BLaER1 treated with 17β-estradiol and CSF1 and Interleukin-3, amounts not matched to agents 10 nM and 100 nM (cell line): ENCODE results near the gene HTR3C.

Experiments used
- H3K27ac ChIP-seq, 11 experiments: shearing (Covaris generic); formaldehyde crosslinking; 2 replicates each; pipeline ENCODE4 v1.8.1; 2022
- H3K27me3 ChIP-seq, 11 experiments: shearing (Covaris generic); formaldehyde crosslinking; 2 replicates each; pipeline ENCODE4 v1.8.1; 2022
- H3K36me3 ChIP-seq, 11 experiments: shearing (Covaris generic); formaldehyde crosslinking; 2 replicates each; pipeline ENCODE4 v1.8.1; 2022
- H3K4me1 ChIP-seq, 10 experiments: shearing (Covaris generic); formaldehyde crosslinking; 2 replicates each; pipeline ENCODE4 v1.8.1; 2022
- H3K4me2 ChIP-seq, 11 experiments: shearing (Covaris generic); formaldehyde crosslinking; 2 replicates each; pipeline ENCODE4 v1.8.1; 2022
- H3K4me3 ChIP-seq, 10 experiments: shearing (Covaris generic); formaldehyde crosslinking; 2 replicates each; pipeline ENCODE4 v1.8.1; 2022
- H3K9ac ChIP-seq, 11 experiments: shearing (Covaris generic); formaldehyde crosslinking; 2 replicates each; pipeline ENCODE4 v1.8.1; 2022
- H3K9me3 ChIP-seq, 11 experiments: shearing (Covaris generic); formaldehyde crosslinking; replicated peaks in 1 of 11; 2 replicates each; pipeline ENCODE4 v1.8.1; 2022
- H4K20me1 ChIP-seq, 11 experiments: shearing (Covaris generic); formaldehyde crosslinking; 2 replicates each; pipeline ENCODE4 v1.8.1; 2022
- Cebpa-rat ChIP-seq, 11 experiments: shearing (Covaris generic); IDR thresholded peaks; 2 replicates each; pipeline ENCODE4 v1.8.1; 2022

Gene HTR3C

GRCh38 chr3:184078851-184079250 is 26.0 kb downstream of the HTR3C start:
- H3K4me2 ChIP-seq = no peak overlapping the region
- peaks cover under 1 to 34% (median 16%) of the 10 kb centered on the region in 11 experiments; a peak in 17 of 22 replicates for H3K9me3 ChIP-seq
- no peak overlapping the region for H3K4me3 ChIP-seq
- no peak overlapping the region for H3K9ac ChIP-seq
- no peaks in the 10 kb centered on the region for H3K36me3 ChIP-seq
- no peaks in the 10 kb centered on the region for H3K27me3 ChIP-seq
- H3K4me1 ChIP-seq = 0 out of 20 replicates have a peak, but pooled peaks cover 0 to 6% (median 0%) of the 10 kb centered on the region in 10 experiments
- no peak overlapping the region for H3K27ac ChIP-seq
- no peaks in the 10 kb centered on the region for H4K20me1 ChIP-seq
- TF ChIP-seq Cebpa-rat (IDR thresholded peaks at IDR 0.05) = no peak

DNA sequence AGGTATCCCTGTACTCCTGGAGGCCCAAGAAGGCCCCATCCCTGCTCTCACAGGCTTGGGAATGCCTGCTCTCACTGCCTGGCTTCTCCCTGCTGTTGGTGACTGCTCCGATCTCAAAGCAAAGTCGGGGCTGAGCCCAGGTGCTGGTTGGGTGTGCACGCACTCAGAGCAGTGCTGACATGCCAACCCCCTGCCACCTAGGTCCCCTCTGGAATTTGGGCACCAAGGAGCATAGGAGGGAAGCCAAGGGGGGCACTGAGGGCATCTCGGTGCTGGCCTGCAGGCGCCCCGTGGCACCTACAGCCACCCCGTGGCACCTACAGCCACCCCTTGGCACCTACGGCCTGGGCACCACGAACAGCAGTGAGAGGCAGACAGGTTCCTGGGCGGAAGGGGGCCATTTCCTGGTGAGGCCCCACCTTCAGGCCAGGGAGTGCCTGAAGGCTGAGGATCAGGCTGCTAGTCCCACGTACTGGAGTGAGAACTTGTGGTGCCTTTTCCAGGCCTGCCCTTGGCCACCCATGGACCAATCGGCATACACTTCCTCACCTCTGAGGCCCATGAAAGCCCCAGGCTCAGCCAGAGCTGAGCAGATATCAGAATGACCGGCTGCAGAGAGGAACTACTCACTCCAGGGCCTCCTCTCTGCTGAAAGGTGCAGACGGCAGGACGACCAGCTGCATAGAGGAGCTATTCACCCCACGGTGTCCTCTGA is 28.4 kb downstream of the HTR3C start:
- H4K20me1 ChIP-seq = no peaks in the 10 kb centered on the region
- no peak for TF ChIP-seq Cebpa-rat (IDR thresholded peaks at IDR 0.05)
- no peaks in the 10 kb centered on the region for H3K27me3 ChIP-seq
- H3K4me2 ChIP-seq = no peak overlapping the region
- no peak overlapping the region for H3K4me3 ChIP-seq
- H3K4me1 ChIP-seq = peaks cover 7 to 19% (median 11%) of the 10 kb centered on the region in 10 experiments; a peak in 13 of 20 replicates
- H3K9me3 ChIP-seq = peaks cover 12 to 58% (median 40%) of the 10 kb centered on the region in 11 experiments
- H3K36me3 ChIP-seq = peaks cover 0 to 8% (median 0%) of the 10 kb centered on the region in 11 experiments; a peak in 3 of 22 replicates
- H3K9ac ChIP-seq = no peak overlapping the region
- 0 out of 22 replicates have a peak overlapping the region, but pooled peaks of 1 of the 11 experiments have one; percentile 5 for H3K27ac ChIP-seq

- Histone ChIP-seq H3K4me3 (no peak overlapping the region), H3K9me3 (peaks cover 12 to 66% (median 46%) of the 10 kb centered on the region in 11 experiments), H4K20me1 (no peaks in the 10 kb centered on the region), H3K4me2 (no peak overlapping the region), H3K4me1 (peaks cover 7 to 19% (median 11%) of the 10 kb centered on the region in 10 experiments; a peak in 13 of 20 replicates), H3K27me3 (no peaks in the 10 kb centered on the region), H3K9ac (no peak overlapping the region), H3K27ac (0 out of 22 replicates have a peak overlapping the region, but pooled peaks of 1 of the 11 experiments have one; percentile 5), H3K36me3 (peaks cover 0 to 8% (median 0%) of the 10 kb centered on the region in 11 experiments; a peak in 3 of 22 replicates)
- TF ChIP-seq Cebpa-rat (IDR thresholded peaks at IDR 0.05) = no peak
Observed at GRCh38 chr3:184082034-184082433, 29.2 kb downstream of the HTR3C start.

DNA sequence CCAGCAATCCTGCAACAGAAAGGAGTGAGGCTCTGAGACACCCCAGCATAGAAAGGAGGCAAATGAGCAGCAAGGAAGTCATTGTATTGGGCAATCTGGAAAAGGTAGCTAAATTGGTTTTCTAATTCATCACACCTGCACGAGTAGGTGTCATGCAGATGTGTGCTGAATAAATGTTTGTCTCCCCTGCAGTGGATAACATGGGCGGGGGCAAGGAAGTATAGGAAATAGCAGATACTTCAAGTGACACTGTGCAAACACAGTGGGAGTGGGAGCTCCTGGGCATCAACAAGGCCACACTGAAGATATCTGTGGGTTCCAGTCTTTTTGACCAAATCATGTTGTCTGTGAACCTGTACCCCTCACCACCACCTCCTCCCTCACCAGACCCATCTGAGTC is 29.6 kb downstream of the HTR3C start:
- TF ChIP-seq Cebpa-rat (IDR thresholded peaks at IDR 0.05) = 0 out of 22 replicates have a peak, but pooled peaks of 1 of the 11 experiments have one; percentile 7
- Histone ChIP-seq H4K20me1 (no peaks in the 10 kb centered on the region), H3K4me1 (peaks cover 7 to 19% (median 11%) of the 10 kb centered on the region in 10 experiments; a peak in 13 of 20 replicates), H3K4me3 (no peak overlapping the region), H3K27me3 (no peaks in the 10 kb centered on the region), H3K9ac (no peak overlapping the region), H3K9me3 (peaks cover 12 to 70% (median 46%) of the 10 kb centered on the region in 11 experiments), H3K36me3 (peaks cover 0 to 8% (median 0%) of the 10 kb centered on the region in 11 experiments; a peak in 3 of 22 replicates), H3K4me2 (no peak overlapping the region), H3K27ac (no peak overlapping the region)

DNA sequence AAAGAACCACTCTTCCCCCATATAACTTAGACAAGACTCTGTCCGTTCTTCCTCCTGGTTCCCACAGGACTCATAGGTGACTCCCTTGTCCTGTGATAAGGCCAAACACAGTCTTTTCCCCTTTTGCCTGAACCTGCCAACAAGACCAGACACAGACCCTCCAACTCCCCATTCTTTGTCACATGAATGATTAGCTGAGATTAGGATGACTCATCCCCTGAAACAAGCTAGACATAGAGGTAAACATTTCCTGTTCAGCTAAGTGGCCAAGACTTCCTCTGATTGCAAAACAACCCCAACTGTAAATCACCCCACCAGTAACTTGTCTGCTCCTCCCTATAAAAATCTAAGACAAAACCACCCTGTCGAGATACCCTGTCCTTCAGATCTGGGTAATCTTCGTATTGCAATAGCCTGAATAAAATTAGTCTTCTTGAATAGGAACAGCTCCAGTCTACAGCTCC is 32.6 kb downstream of the HTR3C start:
- no peaks in the 10 kb centered on the region for H4K20me1 ChIP-seq
- H3K36me3 ChIP-seq = peaks cover 0 to 8% (median 0%) of the 10 kb centered on the region in 11 experiments; a peak in 3 of 22 replicates
- H3K27me3 ChIP-seq = no peaks in the 10 kb centered on the region
- peaks cover 7 to 13% (median 11%) of the 10 kb centered on the region in 10 experiments; a peak in 13 of 20 replicates for H3K4me1 ChIP-seq
- peak overlapping the region; percentile 2 to 61 (median 24); a peak in 16 of 22 replicates for H3K4me2 ChIP-seq
- peaks cover 12 to 84% (median 46%) of the 10 kb centered on the region in 11 experiments for H3K9me3 ChIP-seq
- H3K27ac ChIP-seq = peak overlapping the region in 10 of 11 experiments; percentile 28 to 79 (median 72); a peak in 19 of 22 replicates
- H3K4me3 ChIP-seq = peak overlapping the region in 2 of 10 experiments; percentile 4 to 34; a peak in 3 of 20 replicates
- TF ChIP-seq Cebpa-rat (IDR thresholded peaks at IDR 0.05) = peak in 9 of 11 experiments; percentile 6 to 84 (median 68); a peak in 13 of 22 replicates
- peak overlapping the region in 7 of 11 experiments; percentile 8 to 48 (median 35); a peak in 8 of 22 replicates for H3K9ac ChIP-seq

DNA sequence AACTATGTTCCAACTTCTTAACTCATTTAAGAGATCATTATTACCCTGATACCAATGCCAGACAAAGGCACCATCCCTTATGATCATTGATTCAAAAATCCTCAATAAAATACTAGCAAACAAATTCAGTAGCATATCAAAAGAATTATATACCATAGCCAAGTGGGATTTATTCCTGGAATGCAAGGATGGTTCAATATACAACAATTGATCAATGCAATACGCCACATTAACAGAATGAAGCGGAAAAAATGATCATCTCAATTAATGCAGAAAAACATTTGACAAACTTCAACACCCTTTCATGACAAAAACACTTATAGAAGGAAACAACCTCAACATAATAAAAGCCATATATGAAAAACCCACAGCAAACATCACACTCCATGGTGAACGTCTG is 39.4 kb downstream of the HTR3C start:
- H3K4me1 ChIP-seq = peaks cover 0 to 11% (median 6%) of the 10 kb centered on the region in 10 experiments; a peak in 12 of 20 replicates
- H3K27me3 ChIP-seq = no peaks in the 10 kb centered on the region

GRCh38 chr3:184096811-184097383 is 44.0 kb downstream of the HTR3C start, which contains the start of gene HTR3E:
HTR3E (plus strand) TSS chr3:184097064; CDS start chr3:184097530, 466 bp downstream.
- Histone ChIP-seq H3K9me3 (peaks cover 12 to 22% (median 18%) of the 10 kb centered on the region in 11 experiments), H3K36me3 (no peaks in the 10 kb centered on the region), H3K4me2 (peak within 1 kb of the TSS in 6 of 11 experiments; percentile 6 to 58 (median 30); a peak in 8 of 22 replicates), H3K4me3 (no peak within 1 kb of the TSS), H3K27ac (no peak within 1 kb of the TSS), H3K9ac (no peak within 1 kb of the TSS), H4K20me1 (no peaks in the 10 kb centered on the region), H3K4me1 (peaks cover 0 to 13% (median 6%) of the 10 kb centered on the region in 10 experiments; a peak in 12 of 20 replicates), H3K27me3 (no peaks in the 10 kb centered on the region)
- TF ChIP-seq Cebpa-rat (IDR thresholded peaks at IDR 0.05) = no peak

More for the DNA sequence above, 39.4 kb downstream of the HTR3C start:
- TF ChIP-seq Cebpa-rat (IDR thresholded peaks at IDR 0.05) = no peak
- 0 out of 22 replicates have a peak, but pooled peaks cover 0 to 5% (median 0%) of the 10 kb centered on the region in 11 experiments for H3K36me3 ChIP-seq
- H3K4me2 ChIP-seq = no peak overlapping the region
- 0 out of 20 replicates have a peak overlapping the region, but pooled peaks of 1 of the 10 experiments have one; percentile 4 for H3K4me3 ChIP-seq
- no peak overlapping the region for H3K27ac ChIP-seq
- H3K9me3 ChIP-seq = peaks cover 24 to 53% (median 32%) of the 10 kb centered on the region in 11 experiments
- H3K9ac ChIP-seq = no peak overlapping the region
- H4K20me1 ChIP-seq = no peaks in the 10 kb centered on the region

- Histone ChIP-seq H3K4me2 (no peak overlapping the region), H3K4me3 (no peak overlapping the region), H3K27ac (no peak overlapping the region), H3K36me3 (no peaks in the 10 kb centered on the region), H3K9me3 (peaks cover 5 to 16% (median 12%) of the 10 kb centered on the region in 11 experiments), H4K20me1 (no peaks in the 10 kb centered on the region), H3K4me1 (peaks cover 0 to 13% (median 6%) of the 10 kb centered on the region in 10 experiments; a peak in 12 of 20 replicates), H3K27me3 (no peaks in the 10 kb centered on the region), H3K9ac (no peak overlapping the region)
- TF ChIP-seq Cebpa-rat (IDR thresholded peaks at IDR 0.05) = no peak
Observed at GRCh38 chr3:184097556-184097955, 44.7 kb downstream of the HTR3C start.
